Esophagus muscularis mucosa (tissue), 4 donors: Measurements from ENCODE around the gene SECTM1. TPM values are rescaled to one million over a fixed set of nuclear protein-coding genes. Genes with fewer than 3 reads are reported as not detected.
"Not testable (repeated sequence)": the region's sequence is repeated elsewhere in the genome, so short reads cannot be mapped to it uniquely, and the experiment has no call there.

Source experiments
- DNase-seq: peaks from one replicate; pipeline ENCODE4 v3.0.0-alpha.2; 2017; ENCODE audit errors: extremely low spot score
- H3K27ac ChIP-seq, 4 donors: fragments of 200-600 bp; sonication (generic); replicated peaks in 1 of 4; 1 replicate in 3 of 4; 2 replicates in 1 of 4; pipeline ENCODE4 v1.5.1; 2016 to 2019; ENCODE audit warnings: mild to moderate bottlenecking in 1 of 4
- H3K27me3 ChIP-seq, 4 donors: fragments of 200-600 bp; sonication (generic); one replicate each; pipeline versions ENCODE4 v1.5.1 to v1.6.0; 2016 to 2019
- H3K36me3 ChIP-seq, 4 donors: fragments of 200-600 bp; sonication (generic); one replicate each; pipeline ENCODE4 v1.5.1; 2016 to 2019
- H3K4me1 ChIP-seq, 4 donors: fragments of 200-600 bp; sonication (generic); one replicate each; pipeline ENCODE4 v1.5.1; 2016 to 2019
- H3K4me3 ChIP-seq, 4 donors: fragments of 200-600 bp; sonication (generic); 1 replicate in 2 of 4; 2 replicates in 2 of 4; pipeline ENCODE4 v1.5.1; 2016 to 2019; ENCODE audit warnings: mild to moderate bottlenecking in 4 of 4, moderate library complexity in 1 of 4
- H3K9me3 ChIP-seq, 4 donors: fragments of 200-600 bp; sonication (generic); 1 replicate in 3 of 4; 2 replicates in 1 of 4; pipeline ENCODE4 v1.5.1; 2016 to 2019
- EP300 ChIP-seq: sonication (generic); formaldehyde crosslinking; IDR thresholded peaks from one replicate; pipeline ENCODE4 v1.6.1; 2017; ENCODE audit warnings: antibody characterized with exemption
- POLR2A ChIP-seq: fragments of 450-650 bp; IDR thresholded peaks from one replicate; pipeline ENCODE4 v1.6.1; 2017; ENCODE audit warnings: antibody characterized with exemption, moderate library complexity, mild to moderate bottlenecking, low read depth
- POLR2AphosphoS5 ChIP-seq, 2 donors: sonication (generic); formaldehyde crosslinking; IDR thresholded peaks; one replicate each; pipeline ENCODE4 v1.6.1; 2017; ENCODE audit warnings: antibody characterized with exemption in 2 of 2
- WGBS: methylation state at CpG from one replicate; pipeline ENCODE4 v1.1.5; 2018; 5-methylcytosine and 5-hydroxymethylcytosine counted together
- intact Hi-C: fragments of 100-400 bp; cut with DNase I; formaldehyde crosslinking; loops from one replicate; pipeline ENCODE4 v1.15.1; 2023
- total RNA-seq, 4 donors: library from RNA; depleted of rRNA; stranded (reverse); fragments of >200 nt; gene quantifications; one replicate each; pipeline versions ENCODE4 v1.1.0 to v1.2.1, GENCODE V29; 2016
- TF ChIP-seq, protein P1 (sequence below), 3 experiments: fragments of 200-600 bp in 2 of 3; fragments of 450-650 bp in 1 of 3; sonication (generic) in 2 of 3; IDR thresholded peaks; one replicate each; pipeline ENCODE4 v1.5.1; 2017 to 2019; ENCODE audit warnings: antibody characterized with exemption in 3 of 3, mild to moderate bottlenecking in 2 of 3, moderate library complexity in 1 of 3

The SECTM1 gene
- total RNA-seq, 4 donors from 2014 or later: 10.0 to 41.1 (median 22.2) TPM

DNA sequence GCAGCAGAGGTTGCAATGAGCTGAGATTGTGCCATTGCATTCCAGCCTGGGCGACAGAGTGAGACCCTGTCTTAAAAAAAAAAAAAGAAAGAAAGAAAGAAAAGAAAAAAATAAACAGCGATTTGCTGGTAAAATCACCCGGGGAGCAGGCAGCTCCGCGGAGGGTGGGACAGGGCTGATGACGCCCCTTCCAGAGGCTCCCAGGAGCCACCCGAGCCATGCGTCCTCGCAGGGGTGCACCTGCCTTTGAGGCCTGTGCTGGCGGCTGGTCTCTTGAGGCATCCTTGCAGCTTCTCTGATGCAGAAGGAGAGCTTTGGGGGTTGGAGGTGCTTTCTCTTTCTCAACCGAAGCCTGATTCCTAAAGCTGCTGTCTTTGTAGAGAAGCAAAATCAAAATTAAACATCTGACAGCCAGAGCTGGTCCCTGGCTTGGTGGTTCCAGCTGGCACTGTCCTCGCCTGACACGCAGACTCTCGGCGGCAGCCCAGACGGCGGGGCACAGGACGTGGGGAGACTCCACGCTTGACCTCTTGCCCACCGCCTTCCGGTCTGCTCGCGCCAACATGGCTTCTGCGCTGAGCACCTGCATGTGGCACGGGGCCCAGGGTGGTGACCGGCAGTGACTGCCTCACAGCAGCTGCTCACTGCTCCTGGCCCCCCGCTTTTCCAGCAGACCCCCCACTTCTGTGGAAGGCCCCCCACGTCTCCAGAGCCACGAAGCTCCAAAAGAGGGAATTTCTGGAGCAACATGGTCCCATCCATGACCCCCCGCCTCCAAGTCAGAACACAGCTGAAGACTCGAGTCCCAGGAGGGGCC, 44.6 kb upstream of the SECTM1 start:
- 78% methylated on average over 31 of the region's 31 CpGs for WGBS
- H3K27me3 ChIP-seq: peaks cover 0 to 88% (median 31%) of the 10 kb centered on the region in 4 donors
- no peaks in the 10 kb centered on the region for H3K36me3 ChIP-seq
- peaks cover 0 to 24% (median 2%) of the 10 kb centered on the region in 4 donors for H3K4me1 ChIP-seq
- no peak for TF ChIP-seq POLR2A
- TF ChIP-seq POLR2AphosphoS5 (IDR thresholded peaks at IDR 0.05): no peak
- TF ChIP-seq EP300: no peak
- TF ChIP-seq, protein P1, sequence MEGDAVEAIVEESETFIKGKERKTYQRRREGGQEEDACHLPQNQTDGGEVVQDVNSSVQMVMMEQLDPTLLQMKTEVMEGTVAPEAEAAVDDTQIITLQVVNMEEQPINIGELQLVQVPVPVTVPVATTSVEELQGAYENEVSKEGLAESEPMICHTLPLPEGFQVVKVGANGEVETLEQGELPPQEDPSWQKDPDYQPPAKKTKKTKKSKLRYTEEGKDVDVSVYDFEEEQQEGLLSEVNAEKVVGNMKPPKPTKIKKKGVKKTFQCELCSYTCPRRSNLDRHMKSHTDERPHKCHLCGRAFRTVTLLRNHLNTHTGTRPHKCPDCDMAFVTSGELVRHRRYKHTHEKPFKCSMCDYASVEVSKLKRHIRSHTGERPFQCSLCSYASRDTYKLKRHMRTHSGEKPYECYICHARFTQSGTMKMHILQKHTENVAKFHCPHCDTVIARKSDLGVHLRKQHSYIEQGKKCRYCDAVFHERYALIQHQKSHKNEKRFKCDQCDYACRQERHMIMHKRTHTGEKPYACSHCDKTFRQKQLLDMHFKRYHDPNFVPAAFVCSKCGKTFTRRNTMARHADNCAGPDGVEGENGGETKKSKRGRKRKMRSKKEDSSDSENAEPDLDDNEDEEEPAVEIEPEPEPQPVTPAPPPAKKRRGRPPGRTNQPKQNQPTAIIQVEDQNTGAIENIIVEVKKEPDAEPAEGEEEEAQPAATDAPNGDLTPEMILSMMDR (IDR thresholded peaks at IDR 0.05): no peak
- no peaks in the 10 kb centered on the region for H3K9me3 ChIP-seq
- no peak overlapping the region for H3K4me3 ChIP-seq
- DNase-seq: no peak
- intact Hi-C loops: no loop called here
- H3K27ac ChIP-seq: no peak overlapping the region

DNA sequence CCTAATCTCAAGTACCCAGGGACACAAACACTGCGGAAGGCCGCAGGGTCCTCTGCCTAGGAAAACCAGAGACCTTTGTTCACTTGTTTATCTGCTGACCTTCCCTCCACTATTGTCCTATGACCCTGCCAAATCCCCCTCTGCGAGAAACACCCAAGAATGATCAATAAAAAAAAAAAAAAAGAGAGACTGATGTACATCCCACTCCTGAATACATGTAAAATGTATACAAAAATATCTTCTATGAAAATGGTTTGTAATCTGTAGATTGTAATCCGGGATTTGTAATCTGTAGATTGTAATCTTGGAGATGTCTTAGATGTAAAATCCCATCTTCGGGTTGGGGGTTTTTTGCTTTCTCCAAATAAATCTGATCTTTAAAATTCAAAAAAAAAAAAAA, 43.7 kb upstream of the SECTM1 start:
- intact Hi-C loops, DNase-seq, H3K4me3 ChIP-seq, H3K27ac ChIP-seq, H3K36me3 ChIP-seq, H3K9me3 ChIP-seq: not testable (repeated sequence)
- 61% methylated on average over 3 of the region's 5 CpGs for WGBS
- Histone ChIP-seq H3K4me1 (peaks cover 0 to 25% (median 2%) of the 10 kb centered on the region in 4 donors), H3K27me3 (peaks cover 0 to 88% (median 32%) of the 10 kb centered on the region in 4 donors)

DNA sequence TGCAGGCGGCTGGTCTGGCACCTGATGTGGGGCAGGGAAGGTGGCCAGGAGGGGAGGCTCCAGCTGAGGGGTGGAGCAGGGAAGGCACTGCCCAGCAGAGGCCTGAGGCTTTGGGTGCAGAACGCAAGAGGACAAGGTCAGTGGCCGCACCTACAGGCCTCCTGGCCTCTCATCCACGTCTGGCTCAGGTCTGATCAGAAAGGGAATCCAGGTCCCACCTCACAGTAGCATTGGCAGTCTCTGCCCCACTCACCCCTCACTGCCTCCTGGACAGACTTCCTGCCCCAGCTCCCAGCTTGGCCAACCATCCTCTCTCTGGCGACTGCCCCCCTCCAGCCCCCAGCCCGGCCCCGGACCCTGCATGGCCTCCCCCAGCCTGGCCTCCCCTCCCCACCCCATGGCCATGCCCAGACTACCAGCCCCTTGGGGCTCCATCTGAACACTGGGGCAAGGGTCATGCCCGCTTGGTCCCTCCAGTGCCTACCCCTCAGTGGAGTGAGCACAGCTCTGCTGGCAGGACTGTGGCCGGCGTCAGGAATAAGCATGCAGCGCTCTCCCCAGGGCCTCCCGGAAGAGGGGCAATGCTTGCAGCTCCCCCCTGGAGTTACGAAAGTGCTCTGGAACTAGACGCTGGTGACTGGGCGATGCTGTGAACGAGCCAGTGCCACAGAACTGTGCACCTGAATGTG, 42.6 kb upstream of the SECTM1 start:
- no peaks in the 10 kb centered on the region for H3K9me3 ChIP-seq
- H3K27me3 ChIP-seq: peaks cover 0 to 88% (median 43%) of the 10 kb centered on the region in 4 donors
- no peak for TF ChIP-seq EP300
- TF ChIP-seq POLR2A: no peak
- TF ChIP-seq, protein P1 (IDR thresholded peaks at IDR 0.05): no peak
- H3K4me1 ChIP-seq: peaks cover 3 to 33% (median 11%) of the 10 kb centered on the region in 4 donors
- 82% methylated on average over 14 of the region's 16 CpGs for WGBS
- no peak for DNase-seq
- intact Hi-C loops: no loop called here
- H3K36me3 ChIP-seq: no peaks in the 10 kb centered on the region
- no peak overlapping the region for H3K4me3 ChIP-seq
- no peak overlapping the region for H3K27ac ChIP-seq

DNA sequence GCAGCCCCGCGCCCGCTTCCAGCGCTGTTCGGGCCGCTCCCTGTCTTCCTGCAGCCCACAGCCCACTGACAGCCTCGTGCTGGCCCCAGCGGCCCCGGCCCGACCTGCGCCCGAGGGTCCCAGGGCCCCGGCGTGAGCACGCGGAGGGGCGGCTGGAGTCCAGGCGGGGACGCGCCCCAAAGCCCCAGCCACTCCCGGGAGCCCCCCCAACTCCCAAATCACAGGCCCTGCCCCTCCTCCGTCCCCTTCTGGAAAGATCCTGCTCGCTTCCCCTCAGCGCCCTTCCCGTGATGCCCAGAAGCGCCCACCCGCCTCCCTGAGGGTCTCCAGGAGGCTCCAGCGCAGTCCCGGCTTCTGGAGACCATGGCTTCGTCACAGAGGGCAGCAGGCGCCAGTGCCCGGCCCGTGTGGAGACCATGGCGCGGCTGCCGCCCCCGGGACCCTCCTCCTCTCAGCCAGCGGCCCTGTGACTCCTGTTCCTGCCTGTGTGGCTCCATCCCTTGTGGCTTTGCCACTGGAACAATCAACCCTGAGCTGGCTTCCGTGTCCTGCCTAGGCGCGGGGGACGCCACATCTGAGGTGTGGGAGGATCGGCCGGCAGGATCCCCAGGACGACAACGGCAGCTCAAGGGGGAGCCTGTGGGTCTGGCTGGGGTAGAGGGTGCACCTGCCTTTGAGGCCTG, 41.9 kb upstream of the SECTM1 start:
- no peak overlapping the region for H3K4me3 ChIP-seq
- peaks cover 0 to 92% (median 50%) of the 10 kb centered on the region in 4 donors for H3K27me3 ChIP-seq
- H3K27ac ChIP-seq: no peak overlapping the region
- WGBS: 47% methylated on average over 3 of the region's 46 CpGs
- intact Hi-C loops: no loop called here
- TF ChIP-seq EP300 (no peak), POLR2A (no peak), POLR2AphosphoS5 (IDR thresholded peaks at IDR 0.05) (no peak)
- TF ChIP-seq, protein P1 (IDR thresholded peaks at IDR 0.05): no peak
- H3K4me1 ChIP-seq: peaks cover 8 to 35% (median 18%) of the 10 kb centered on the region in 4 donors
- H3K9me3 ChIP-seq: no peaks in the 10 kb centered on the region
- H3K36me3 ChIP-seq: no peaks in the 10 kb centered on the region
- no peak for DNase-seq
